GM10266 (cell line): Measurements from ENCODE around the gene RCBTB1.

Experiments used
- DNase-seq: peaks from one replicate; pipeline ENCODE4 v3.0.0; 2012; ENCODE audit errors: extremely low spot score
- TF ChIP-seq, protein P1 (sequence below): IDR thresholded peaks from 2 replicates; pipeline ENCODE4 v1.5.1; 2012; ENCODE audit warnings: mild to moderate bottlenecking, low read depth; ENCODE audit not compliant: control insufficient read depth, insufficient read depth; ENCODE audit errors: missing control alignments

Gene RCBTB1

GRCh38 chr13:49539313-49539712, 46.0 kb downstream of the RCBTB1 start:
- DNase-seq = no peak
- TF ChIP-seq, protein P1, sequence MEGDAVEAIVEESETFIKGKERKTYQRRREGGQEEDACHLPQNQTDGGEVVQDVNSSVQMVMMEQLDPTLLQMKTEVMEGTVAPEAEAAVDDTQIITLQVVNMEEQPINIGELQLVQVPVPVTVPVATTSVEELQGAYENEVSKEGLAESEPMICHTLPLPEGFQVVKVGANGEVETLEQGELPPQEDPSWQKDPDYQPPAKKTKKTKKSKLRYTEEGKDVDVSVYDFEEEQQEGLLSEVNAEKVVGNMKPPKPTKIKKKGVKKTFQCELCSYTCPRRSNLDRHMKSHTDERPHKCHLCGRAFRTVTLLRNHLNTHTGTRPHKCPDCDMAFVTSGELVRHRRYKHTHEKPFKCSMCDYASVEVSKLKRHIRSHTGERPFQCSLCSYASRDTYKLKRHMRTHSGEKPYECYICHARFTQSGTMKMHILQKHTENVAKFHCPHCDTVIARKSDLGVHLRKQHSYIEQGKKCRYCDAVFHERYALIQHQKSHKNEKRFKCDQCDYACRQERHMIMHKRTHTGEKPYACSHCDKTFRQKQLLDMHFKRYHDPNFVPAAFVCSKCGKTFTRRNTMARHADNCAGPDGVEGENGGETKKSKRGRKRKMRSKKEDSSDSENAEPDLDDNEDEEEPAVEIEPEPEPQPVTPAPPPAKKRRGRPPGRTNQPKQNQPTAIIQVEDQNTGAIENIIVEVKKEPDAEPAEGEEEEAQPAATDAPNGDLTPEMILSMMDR = no peak

GRCh38 chr13:49538404-49538803, 47.0 kb downstream of the RCBTB1 start:
- no peak for DNase-seq
- TF ChIP-seq, protein P1 = no peak

DNA sequence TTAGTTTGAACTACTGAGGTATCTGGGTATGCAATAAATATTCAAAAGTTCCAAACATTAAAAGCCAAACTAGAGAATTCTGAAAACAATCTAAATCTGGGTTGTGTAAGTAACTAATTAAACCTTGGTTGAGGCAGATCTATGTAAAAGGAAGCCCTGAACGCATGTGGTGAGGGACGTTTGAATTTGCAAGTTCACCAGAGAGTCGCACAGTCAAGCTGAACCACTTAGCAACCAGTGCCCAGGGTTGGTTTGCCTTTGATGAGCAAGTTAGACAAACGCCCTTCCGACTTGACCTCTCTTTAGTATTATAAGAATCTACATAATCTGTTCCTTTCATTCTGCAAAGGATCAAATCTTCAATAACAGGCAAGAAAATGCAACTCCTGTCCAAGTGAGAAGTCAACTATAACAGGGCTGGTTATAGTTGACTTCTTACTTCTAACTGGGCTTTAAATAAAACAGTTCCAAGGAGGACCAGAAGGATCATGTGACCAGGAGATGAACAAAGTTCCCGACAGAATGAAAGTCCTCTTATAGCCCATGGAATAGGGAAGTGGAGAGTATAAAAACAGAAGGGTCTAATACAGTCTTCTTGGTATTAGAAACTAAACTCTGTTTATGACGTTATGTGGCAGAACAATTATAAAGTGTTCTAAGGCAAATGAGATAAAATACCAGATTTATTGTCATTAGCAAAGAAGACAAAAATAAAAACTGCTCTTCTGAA, 49.0 kb downstream of the RCBTB1 start:
- no peak for DNase-seq
- TF ChIP-seq, protein P1 = no peak

DNA sequence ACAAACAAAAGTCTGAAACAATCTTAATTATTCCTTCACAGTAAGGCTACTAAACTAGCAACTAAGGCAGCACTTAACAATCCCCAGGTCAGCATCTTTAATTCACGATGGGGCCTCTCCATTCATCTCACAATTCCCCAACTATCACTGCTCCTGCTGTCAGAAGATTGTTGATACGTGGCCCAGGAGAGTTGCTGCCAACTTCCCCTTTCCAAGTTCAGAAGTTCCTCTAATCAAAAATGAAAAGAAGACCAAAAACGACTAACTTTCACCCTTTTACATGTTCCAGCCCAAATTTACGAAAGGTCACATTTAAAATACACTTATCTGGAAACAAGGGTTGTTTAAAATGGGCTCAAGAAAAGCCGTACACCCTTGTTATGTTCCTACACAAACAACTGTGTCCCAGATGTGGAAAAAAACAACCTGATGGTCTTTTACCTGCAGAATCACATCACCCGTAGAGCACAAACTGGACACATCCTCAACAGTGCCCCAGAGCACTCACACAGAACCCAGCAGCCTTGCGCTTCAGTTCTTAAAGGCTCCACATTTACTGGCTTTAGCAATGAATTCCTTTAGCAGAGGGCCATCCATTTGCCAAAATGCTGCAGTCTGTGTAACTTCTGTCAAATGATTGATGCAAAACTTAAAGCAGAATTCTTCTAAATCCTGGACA, 51.6 kb downstream of the RCBTB1 start:
- DNase-seq = no peak
- TF ChIP-seq, protein P1 = no peak

GRCh38 chr13:49533011-49533410, 52.3 kb downstream of the RCBTB1 start:
- TF ChIP-seq, protein P1 = no peak
- no peak for DNase-seq

GRCh38 chr13:49532593-49532992, 52.8 kb downstream of the RCBTB1 start:
- TF ChIP-seq, protein P1 = no peak
- DNase-seq = no peak

DNA sequence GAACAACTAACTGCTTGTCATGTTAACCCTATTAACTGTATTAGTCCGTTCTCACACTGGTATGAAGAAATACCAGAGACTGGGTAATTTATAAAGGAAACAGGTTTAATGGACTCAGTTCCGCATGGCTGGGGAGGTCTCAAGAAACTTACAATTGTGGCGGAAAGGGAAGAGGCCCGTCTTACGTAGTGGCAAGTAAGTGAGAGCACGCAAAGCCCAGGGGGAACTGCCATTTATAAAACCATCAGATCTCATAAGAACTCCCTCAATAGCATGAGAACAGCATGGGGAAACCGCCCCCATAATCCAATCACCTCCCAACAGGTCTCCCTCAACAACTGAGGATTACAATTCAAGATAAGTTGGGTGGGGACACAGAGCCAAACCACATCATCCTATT, 54.9 kb downstream of the RCBTB1 start:
- TF ChIP-seq, protein P1 = no peak
- peak; percentile 28 for DNase-seq
